ENCODE measurements around the gene LSM3.

The LSM3 gene

GRCh38 chr3:14157951-14158350, 20.7 kb upstream of the LSM3 start:
- DNase-seq (ENCODE audit: low read depth in 2 of 2) = no peak

GRCh38 chr3:14158370-14158769, 20.2 kb upstream of the LSM3 start:
- DNase-seq (ENCODE audit: low read depth in 2 of 2) = no peak

- no peak for DNase-seq (ENCODE audit: low read depth in 2 of 2)
Observed at GRCh38 chr3:14159426-14159825, 19.2 kb upstream of the LSM3 start.

- DNase-seq (ENCODE audit: low read depth in 2 of 2) = no peak
Observed at GRCh38 chr3:14161282-14161681, 17.3 kb upstream of the LSM3 start.

GRCh38 chr3:14162178-14162577, 16.4 kb upstream of the LSM3 start:
- DNase-seq (ENCODE audit: low read depth in 2 of 2) = no peak

GRCh38 chr3:14166877-14167603, 11.6 kb upstream of the LSM3 start:
- DNase-seq (ENCODE audit: low read depth in 2 of 2) = no peak

- no peak for DNase-seq (ENCODE audit: low read depth in 2 of 2)
Observed at GRCh38 chr3:14169435-14169834, 9.2 kb upstream of the LSM3 start.

- DNase-seq (ENCODE audit: low read depth in 2 of 2) = no peak
Observed at GRCh38 chr3:14169871-14170270, 8.7 kb upstream of the LSM3 start.

GRCh38 chr3:14170531-14171159, 8.0 kb upstream of the LSM3 start:
- DNase-seq (ENCODE audit: low read depth in 2 of 2) = no peak

- DNase-seq (ENCODE audit: low read depth in 2 of 2) = no peak
Observed at GRCh38 chr3:14172496-14172895, 6.1 kb upstream of the LSM3 start.

- DNase-seq (ENCODE audit: low read depth in 2 of 2) = no peak
Observed at GRCh38 chr3:14174483-14174882, 4.1 kb upstream of the LSM3 start.

GRCh38 chr3:14175383-14176037, 3.1 kb upstream of the LSM3 start:
- peak in 1 of 2 donors; percentile 28 for DNase-seq (ENCODE audit: low read depth in 2 of 2)

- DNase-seq (ENCODE audit: low read depth in 2 of 2) = peak in 1 of 2 donors; percentile 0
Observed at GRCh38 chr3:14177580-14178246, 904 bp upstream of the LSM3 start.

- DNase-seq (ENCODE audit: low read depth in 2 of 2) = no peak
Observed at GRCh38 chr3:14179114-14179465, 473 bp downstream of the LSM3 start.

GRCh38 chr3:14179795-14180194, 1.2 kb downstream of the LSM3 start:
- no peak for DNase-seq (ENCODE audit: low read depth in 2 of 2)

GRCh38 chr3:14181253-14181652, 2.6 kb downstream of the LSM3 start:
- no peak for DNase-seq (ENCODE audit: low read depth in 2 of 2)

- DNase-seq (ENCODE audit: low read depth in 2 of 2) = no peak
Observed at GRCh38 chr3:14183015-14183577, 4.5 kb downstream of the LSM3 start.

GRCh38 chr3:14186854-14187458, 8.3 kb downstream of the LSM3 start:
- DNase-seq (ENCODE audit: low read depth in 2 of 2) = no peak

GRCh38 chr3:14188041-14188754, 9.6 kb downstream of the LSM3 start:
- DNase-seq (ENCODE audit: low read depth in 2 of 2) = no peak

GRCh38 chr3:14194865-14195264, 16.2 kb downstream of the LSM3 start:
- no peak for DNase-seq (ENCODE audit: low read depth in 2 of 2)

- DNase-seq (ENCODE audit: low read depth in 2 of 2) = no peak
Observed at GRCh38 chr3:14199641-14200040, 21.0 kb downstream of the LSM3 start.

All from stimulated activated CD4-positive, alpha-beta T cell treated with anti-CD3 and anti-CD28 coated beads, Interleukin-1b, Interleukin-23, amount 100 ng/mL, for 4 hours (primary cell).